ENCODE measurements around the gene AP4S1. TPM values are rescaled to one million over a fixed set of nuclear protein-coding genes. Genes with fewer than 3 reads are reported as not detected.
"Not testable (repeated sequence)": the region's sequence is repeated elsewhere in the genome, so short reads cannot be mapped to it uniquely, and the experiment has no call there.

AP4S1 gene
- total and polyA plus RNA-seq, 3 donors from 2014 or later: 18.9 to 41.8 (median 21.5) TPM

DNA sequence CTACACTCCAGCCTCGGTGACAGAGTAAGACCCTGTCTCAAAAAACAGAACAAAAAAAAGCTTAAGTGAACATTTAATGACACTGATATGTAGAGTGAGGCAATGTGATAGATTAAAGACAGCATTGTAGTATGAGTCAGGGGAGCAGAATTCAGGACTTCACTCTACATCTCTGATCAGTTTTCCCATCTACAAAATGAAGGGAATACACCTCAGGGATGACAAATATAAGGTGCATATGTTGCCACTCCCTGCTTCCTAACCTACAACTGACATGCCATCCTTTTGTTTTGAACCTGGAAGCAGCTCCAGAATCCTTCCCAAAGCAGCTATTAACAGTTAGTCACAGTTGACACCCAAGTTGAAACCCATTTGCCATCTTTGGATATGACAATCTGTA is 31.6 kb downstream of the AP4S1 start:
- Histone ChIP-seq H3K4me1 (peaks cover 5% of the 10 kb centered on the region), H3K27me3 (no peaks in the 10 kb centered on the region), H3K27ac (no peak overlapping the region), H3K9me3 (no peaks in the 10 kb centered on the region), H3K36me3 (ENCODE audit: low read depth, missing control alignments) (no peaks in the 10 kb centered on the region), H3K4me3 (no peak overlapping the region)
- 91 to 100% methylated on average over 1 of the region's 1 CpG for WGBS, 2 donors
- intact Hi-C loops (cut with DNase I; ENCODE audit: low total_unique reads): no loop called here
- TF ChIP-seq CTCF (IDR thresholded peaks at IDR 0.05): no peak
- TF ChIP-seq POLR2A (IDR thresholded peaks at IDR 0.05): no peak
- DNase-seq: no peak

GRCh38 chr14:31057701-31058364 is 32.4 kb downstream of the AP4S1 start:
- no peaks in the 10 kb centered on the region for H3K36me3 ChIP-seq (ENCODE audit: low read depth, missing control alignments)
- no peaks in the 10 kb centered on the region for H3K27me3 ChIP-seq
- no peak overlapping the region for H3K4me3 ChIP-seq
- intact Hi-C loops (cut with DNase I; ENCODE audit: low total_unique reads): no loop called here
- no peak overlapping the region for H3K27ac ChIP-seq
- DNase-seq: no peak
- TF ChIP-seq POLR2A (IDR thresholded peaks at IDR 0.05) (no peak), CTCF (IDR thresholded peaks at IDR 0.05) (no peak)
- peaks cover 5% of the 10 kb centered on the region for H3K4me1 ChIP-seq
- H3K9me3 ChIP-seq: no peaks in the 10 kb centered on the region
- 87 to 96% methylated on average over 12 of the region's 12 CpGs for WGBS, 2 donors

DNA sequence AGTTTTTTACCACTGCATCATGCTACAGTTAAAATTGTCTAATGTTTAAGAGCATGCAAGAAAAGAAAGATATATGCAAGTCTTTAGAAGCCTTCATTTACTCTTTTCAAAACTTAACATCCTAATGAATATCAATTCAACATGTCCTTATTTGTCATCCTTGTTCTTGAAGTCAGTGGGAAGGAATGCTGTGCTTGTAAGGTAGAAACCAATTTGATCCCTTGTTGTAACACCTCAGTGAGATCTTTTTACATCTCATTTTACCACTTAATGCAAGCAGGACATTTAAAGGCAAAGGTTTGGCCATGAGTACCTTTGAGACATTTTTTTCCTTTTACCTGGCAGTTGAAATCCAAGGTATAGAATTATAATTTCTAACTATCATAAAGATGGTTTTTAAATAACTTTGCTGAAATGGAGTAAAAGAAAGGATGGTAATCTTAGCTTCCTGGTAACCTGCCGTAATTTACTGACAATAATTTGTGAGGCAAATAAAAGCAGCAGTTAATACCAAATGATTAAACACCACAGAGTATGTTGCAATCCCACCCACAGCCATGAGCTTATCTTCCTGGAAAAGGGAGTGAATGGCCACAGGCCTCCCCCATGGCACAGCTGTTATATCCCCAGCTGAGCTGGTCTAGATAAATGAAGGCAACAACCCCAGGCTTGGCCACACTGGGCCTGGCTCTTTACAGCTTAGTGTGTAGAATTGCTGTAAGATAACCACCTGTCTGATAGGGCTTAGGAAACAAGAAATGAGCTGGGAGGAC is 33.9 kb downstream of the AP4S1 start:
- WGBS, 2 donors: 47 to 74% methylated on average over 1 of the region's 1 CpG
- DNase-seq: peak; percentile 41
- H3K36me3 ChIP-seq (ENCODE audit: low read depth, missing control alignments): no peaks in the 10 kb centered on the region
- TF ChIP-seq CTCF (IDR thresholded peaks at IDR 0.05) (no peak), POLR2A (IDR thresholded peaks at IDR 0.05) (no peak)
- H3K4me1 ChIP-seq: peaks cover 5% of the 10 kb centered on the region
- intact Hi-C loops (cut with DNase I; ENCODE audit: low total_unique reads): no loop called here
- no peak overlapping the region for H3K4me3 ChIP-seq
- H3K27me3 ChIP-seq: no peaks in the 10 kb centered on the region
- no peaks in the 10 kb centered on the region for H3K9me3 ChIP-seq
- no peak overlapping the region for H3K27ac ChIP-seq

DNA sequence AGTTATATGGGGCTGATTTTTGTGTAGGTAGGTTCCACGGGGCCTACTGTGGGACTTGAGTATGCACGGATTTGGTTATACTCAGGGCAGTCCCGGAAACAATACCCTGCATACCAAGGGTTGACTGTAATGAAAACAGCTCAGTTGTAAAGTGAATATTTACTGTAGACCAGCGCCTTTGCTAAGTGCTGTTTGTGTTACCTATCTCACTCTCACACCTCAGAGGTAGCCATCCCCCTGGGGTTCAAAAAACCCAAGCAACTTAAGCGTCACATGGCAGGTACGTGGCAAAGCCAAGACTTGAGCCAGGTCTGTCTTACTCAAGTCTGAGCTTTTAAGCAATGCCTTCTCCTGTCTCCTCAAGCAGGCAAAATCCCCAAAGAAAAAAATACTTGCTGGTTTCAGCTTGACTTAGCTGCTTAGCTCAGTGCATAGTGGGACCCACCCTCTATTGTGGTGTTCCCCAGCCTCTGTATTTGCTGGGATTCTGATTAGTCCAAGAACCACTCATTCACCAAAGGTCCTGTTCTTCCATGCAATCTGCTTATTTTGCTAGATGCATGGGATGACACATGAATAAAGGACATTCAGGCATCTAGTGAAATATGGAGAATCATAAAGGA is 34.9 kb downstream of the AP4S1 start:
- H3K36me3 ChIP-seq (ENCODE audit: low read depth, missing control alignments): no peaks in the 10 kb centered on the region
- 83 to 95% methylated on average over 6 of the region's 6 CpGs for WGBS, 2 donors

DNA sequence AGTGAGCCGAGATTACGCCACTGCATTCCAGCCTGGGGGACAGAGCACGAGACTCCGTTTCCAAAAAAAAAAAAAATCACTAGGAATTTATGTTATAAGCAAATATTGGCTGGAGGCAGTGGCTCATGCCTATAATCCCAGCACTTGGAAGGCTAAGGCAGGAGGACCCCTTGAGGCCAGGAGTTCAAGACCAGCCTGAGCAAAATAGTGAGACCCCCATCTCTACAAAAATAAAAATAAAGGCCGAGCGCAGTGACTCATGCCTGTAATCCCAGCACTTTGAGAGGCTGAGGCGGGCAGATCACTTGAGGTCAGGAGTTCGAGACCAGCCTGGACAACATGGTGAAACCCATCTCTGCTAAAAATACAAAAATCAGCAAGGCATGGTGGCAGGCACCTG is 37.5 kb downstream of the AP4S1 start:
- H3K9me3 ChIP-seq; H3K36me3 ChIP-seq (ENCODE audit: low read depth, missing control alignments); H3K4me1 ChIP-seq; H3K27ac ChIP-seq; intact Hi-C loops (cut with DNase I; ENCODE audit: low total_unique reads); H3K4me3 ChIP-seq; H3K27me3 ChIP-seq; DNase-seq: not testable (repeated sequence)
- 82 to 87% methylated on average over 8 of the region's 8 CpGs for WGBS, 2 donors

More for the DNA sequence above, 34.9 kb downstream of the AP4S1 start:
- no peaks in the 10 kb centered on the region for H3K9me3 ChIP-seq
- peaks cover 5% of the 10 kb centered on the region for H3K4me1 ChIP-seq
- no peak for TF ChIP-seq CTCF (IDR thresholded peaks at IDR 0.05)
- TF ChIP-seq POLR2A (IDR thresholded peaks at IDR 0.05): no peak
- no peak for DNase-seq
- intact Hi-C loops (cut with DNase I; ENCODE audit: low total_unique reads): no loop called here
- H3K4me3 ChIP-seq: no peak overlapping the region
- no peaks in the 10 kb centered on the region for H3K27me3 ChIP-seq
- H3K27ac ChIP-seq: no peak overlapping the region

Measured in testis (tissue), 3 donors.